Measurements from ENCODE around the gene GPR158.

Gene GPR158

DNA sequence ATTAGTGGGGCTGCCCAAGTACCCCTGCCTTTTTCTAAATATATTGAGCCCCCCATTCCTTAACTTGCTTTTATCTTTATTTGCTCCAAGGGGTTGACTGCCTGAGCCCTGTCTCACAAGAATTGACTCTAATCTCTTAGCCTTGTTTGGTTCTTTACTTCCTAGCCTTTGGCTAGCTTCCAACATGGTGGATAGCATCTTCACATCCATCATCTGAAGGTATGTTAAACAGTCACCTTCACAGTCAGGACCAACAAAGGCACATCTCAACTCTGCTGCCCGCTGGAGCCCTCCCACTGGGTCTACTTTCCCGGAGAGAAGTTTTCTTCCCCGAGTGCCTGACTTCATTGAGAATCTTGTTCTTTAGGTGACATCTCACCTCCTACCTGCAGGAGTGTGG is 329.5 kb downstream of the GPR158 start:
- DNase-seq (ENCODE audit: low read depth, low spot score), result no peak

DNA sequence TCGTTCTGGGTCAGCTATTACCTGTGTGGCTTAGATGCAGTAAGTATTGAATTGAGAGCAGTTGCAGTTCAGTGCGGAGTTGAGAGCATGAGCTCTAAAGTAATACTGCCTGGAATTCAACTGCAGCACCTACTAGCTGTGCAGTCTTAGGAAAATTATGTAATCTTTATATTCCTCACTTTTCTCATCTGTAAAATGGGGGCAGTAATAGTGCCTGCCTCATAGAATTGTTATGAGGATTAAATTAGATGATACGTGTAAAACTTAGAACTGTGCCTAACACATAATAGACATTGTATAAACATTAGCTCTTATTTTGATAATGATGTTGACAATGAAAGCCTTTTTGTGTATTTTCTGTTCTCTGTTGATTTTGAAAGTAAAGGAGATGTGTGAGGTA is 330.0 kb downstream of the GPR158 start:
- no peak for DNase-seq (ENCODE audit: low read depth, low spot score)

DNA sequence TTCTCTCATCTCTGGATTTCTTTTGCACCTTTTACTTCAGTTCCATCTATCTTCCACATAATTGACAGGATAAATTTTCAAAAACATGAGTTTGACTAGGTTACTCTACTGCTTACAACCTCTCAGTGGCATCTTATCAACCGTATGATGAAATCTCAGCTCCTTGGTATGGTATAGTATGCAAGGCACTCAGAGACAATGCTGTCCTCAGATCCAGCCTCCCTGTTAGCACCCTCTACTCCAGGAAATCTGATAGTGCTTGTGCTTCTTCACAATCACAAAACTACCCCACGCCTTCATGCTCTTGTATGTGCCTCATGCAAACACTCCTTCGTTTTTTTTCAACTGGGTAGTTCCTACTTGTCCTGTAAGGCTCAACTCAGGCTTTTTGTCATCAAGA is 330.7 kb downstream of the GPR158 start:
- no peak for DNase-seq (ENCODE audit: low read depth, low spot score)

DNA sequence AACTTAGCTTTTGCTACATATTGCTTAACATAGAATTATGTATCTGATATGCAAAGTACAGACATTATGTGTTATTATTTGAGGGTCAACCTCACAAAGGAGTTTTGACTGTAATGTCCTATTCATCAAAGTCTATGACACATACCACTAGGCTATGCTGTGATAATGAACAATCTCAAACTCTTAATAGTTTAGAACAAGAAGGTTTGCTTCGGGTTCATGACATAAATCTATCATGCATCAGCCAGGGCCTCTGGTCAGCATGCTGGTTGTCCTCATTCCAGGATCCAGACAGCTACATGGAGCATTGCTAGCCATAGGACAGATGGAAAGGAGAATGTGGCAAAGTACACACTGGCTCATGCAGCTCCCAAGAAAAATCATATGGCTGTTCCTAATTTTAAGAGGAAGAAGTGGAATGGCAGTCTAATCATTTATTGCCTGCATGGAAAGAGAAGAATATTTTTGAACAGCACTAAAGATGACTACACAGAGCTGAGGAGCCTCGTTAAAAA is 332.1 kb downstream of the GPR158 start:
- no peak for DNase-seq (ENCODE audit: low read depth, low spot score)

DNA sequence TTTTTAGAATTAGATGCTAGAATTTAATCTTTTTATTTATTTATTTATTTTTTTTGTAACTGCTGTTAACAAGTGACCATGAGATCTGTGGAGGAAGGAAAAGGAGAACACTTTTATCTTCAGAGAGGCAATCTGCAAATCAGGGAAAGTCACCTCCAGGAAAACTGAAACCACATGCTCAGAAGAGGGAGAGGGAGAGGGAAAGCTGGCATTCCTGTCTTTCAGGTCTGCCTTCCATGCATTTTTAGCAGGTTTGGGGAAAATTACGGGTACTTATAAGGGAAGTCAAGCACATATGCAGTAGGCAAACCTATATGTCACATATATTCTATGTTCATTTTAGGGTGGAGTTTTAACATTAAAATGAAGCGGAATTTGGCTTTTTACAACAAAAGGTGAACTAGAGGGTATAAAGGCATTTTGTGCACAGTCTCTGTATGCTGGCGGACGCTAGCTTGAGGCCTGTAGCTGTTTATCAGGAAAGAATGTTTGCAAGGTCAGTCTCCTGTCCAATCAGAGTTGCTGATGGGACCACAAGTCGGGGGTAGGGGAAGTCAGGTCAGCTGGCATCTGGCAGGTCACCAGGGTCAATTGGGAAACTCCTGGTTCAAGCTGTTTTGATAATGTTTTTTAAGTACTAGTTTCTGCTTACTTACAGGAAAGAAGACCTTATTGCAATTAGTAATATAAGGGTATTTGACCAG is 333.5 kb downstream of the GPR158 start:
- no peak for DNase-seq (ENCODE audit: low read depth, low spot score)

DNA sequence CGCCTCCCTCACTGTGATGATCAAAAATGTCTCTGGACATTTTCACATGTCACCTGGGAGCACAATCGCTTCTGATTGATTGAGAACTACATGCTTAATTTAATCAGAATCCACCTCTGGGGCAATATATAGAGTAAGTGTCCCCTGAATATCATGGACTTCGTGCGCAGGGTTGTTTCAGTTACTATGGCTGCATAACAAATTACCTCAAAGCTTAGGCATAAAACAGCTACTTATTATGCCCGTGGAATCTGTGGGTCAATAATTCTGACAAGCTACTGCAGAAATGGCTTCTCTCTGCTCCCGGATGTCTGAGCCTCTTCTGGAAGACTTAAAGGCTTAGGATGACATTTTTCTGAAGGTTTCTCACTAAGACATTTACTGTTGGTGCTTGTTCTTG is 334.4 kb downstream of the GPR158 start:
- no peak for DNase-seq (ENCODE audit: low read depth, low spot score)

DNA sequence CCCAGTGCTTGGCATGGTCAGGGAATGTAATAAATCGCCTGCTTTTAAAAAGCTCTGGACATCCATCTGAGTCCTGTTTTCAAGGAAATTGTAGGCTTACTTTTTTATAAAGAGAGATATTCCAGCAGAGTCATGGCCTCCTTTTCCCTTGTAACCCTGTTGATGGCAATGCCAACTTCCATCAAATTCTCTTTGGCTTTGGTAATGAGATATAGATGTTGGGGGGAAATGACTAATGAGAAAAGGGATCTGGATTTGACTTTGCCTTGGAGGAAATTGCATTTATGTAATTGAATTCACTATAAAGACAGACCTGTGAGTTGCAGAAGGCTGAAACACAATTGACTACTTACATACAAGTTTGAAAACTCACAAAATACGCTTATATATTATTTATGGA is 347.5 kb downstream of the GPR158 start:
- DNase-seq (ENCODE audit: low read depth, low spot score), result no peak

DNA sequence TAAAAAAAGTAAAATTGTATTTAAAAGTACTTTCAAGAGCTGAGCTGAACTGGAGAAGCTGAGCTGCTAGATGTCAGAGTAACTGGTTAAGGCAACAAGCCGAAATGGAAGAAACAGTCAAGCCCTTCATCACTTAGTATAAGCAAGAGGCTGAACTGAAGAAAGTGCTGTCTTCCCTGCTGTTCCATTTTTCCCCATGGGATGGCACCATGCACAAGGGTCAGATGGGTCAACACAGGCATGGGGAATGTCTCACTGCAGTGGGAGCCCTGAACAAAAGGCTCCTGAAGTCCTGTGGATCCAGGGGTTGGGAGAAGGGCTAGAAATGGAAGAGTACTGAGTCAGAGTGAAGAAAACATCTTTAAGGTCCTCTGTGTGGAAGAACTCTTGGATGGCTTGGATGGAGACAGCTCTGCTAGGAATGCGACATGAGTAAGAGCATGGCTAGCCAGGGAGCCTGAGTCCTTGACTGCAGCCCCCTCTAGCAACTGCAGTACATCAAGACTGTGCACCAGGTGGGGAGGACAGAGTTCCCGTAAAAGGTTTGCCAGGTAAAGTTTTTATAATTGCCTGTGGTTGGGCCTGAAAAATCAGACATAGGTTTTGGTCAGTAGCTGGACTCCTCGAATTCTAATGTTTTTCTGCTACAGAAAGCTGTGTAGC is 348.3 kb downstream of the GPR158 start:
- no peak for DNase-seq (ENCODE audit: low read depth, low spot score)

DNA sequence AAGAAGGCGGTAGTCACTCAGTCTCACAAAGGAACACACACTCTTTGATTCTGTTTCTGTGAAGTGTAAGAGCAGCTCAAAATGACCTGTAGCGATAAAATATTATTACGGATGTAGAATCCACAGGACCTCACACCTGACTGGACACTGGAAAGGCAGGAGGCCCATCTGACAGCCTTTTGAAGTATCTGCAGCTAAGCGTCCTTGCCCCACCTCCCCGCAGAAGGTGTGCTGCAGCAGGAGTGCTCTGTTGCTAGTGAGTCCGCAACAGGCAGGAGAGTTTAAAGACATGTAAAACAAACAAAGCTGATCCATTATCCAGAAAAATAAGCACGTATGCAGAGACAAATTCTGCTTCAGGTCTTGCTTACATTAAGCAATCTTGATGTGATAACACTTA is 355.5 kb downstream of the GPR158 start:
- DNase-seq (ENCODE audit: low read depth, low spot score), result no peak

DNA sequence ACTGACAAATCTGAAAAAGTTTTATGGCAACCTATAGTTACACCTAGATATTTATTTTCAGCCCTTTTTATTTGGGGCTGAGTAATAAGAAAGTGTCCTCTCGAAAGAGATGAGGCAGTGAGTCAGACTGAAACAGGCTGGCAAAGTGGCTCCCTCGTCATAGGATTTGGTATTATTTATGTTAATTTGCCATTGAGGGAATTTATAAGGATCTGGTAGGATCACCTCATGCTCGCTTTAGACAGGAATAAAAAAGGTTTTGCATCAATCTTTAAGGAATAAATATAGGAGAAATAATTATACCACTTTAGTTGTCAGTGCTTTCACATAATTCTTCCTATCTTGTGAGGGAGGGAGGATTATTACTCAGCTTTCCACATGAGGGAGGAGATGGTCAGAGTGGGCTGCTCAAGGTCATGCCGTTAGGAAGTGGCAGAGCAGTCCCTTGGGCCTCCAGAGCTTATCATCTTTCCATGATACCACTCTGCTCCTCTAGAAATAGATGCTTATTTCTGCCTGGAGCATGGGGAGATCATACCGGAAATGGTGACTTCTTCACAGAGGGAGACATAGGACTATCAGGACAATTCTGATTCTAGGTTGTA is 356.8 kb downstream of the GPR158 start:
- no peak for DNase-seq (ENCODE audit: low read depth, low spot score)

DNA sequence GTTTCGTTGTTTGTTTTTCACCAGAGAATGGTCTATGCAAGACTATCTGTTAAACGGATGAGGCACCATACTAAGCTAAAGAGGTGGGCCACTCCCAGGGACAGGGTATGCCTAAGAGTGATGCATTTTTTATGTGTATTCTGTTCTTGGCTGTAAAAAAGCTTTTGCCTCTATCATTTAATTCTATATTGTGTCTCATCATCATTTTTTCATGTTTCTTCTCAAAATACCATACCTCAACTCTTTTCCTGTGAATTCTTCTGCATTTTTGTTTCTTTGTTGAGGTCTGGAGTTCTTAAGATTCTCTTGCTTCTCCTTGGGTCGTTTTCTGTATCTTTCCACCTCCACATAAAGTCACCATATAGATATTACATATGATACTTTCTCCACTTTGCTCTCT is 357.4 kb downstream of the GPR158 start:
- no peak for DNase-seq (ENCODE audit: low read depth, low spot score)

DNA sequence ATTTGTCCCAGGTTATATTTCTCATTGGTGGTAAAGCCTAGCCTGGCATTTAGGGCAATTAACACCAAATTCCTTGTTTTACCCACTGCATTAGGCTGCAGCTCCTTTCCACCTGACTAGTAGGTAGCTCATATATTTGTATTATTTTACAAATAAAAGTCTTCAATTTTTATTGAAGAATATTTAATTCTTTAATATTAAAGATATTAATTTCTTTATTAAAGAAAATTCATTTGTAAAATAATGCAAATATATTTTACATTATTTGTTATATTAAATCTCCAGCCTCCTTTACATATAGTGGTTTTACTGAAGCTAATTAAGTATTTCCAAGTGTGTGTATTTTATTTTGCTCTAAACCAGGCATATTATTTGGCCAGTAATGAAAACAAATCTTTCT is 361.2 kb downstream of the GPR158 start:
- DNase-seq (ENCODE audit: low read depth, low spot score), result no peak

DNA sequence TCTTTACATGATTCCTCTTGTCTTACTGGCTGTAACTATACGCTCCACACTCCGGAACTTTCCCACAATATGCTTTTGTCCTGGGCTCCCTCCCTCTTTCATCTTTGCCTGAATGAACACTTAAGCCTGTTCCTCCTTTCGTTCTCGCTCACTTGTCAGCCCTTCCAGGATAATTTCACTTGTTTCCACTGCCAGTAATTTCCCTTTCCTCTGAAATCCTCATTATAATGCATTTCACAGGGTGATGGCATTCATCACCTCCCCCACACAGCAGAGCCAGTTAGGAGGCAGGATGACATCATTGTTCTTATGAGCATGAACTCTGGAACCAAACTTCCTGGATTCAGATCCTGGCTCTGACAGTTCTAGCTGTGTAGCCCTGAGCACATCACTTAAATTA is 372.6 kb downstream of the GPR158 start:
- DNase-seq (ENCODE audit: low read depth, low spot score), result no peak

DNA sequence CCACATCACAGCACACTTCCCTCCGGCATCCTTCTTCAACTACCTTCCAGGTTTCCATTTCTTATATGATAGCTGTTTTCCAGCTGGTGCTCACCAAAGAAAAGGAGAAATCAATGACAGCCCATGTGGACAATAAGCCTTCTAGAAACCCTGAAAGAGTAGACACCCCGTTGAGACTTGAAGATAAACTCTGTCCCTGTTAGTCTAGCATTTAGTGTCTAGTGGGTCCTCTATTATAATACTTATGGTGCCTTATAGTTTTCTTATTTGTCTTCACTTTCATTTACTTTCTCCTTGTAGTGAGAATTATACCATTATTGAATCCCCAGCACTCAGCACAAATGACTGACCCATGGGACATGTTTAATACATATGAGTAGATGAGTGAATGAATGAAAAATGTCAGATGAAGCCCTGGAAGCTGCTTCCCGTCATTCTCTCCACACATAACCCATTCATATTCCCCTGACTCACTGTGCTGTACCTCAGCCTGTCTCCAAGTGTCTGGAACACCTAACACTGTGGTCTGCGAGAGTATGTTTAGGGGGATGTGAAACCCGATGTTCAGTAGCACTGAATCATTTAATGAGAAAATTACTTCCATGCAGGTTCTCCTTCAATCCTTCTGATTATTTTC is 377.6 kb downstream of the GPR158 start:
- DNase-seq (ENCODE audit: low read depth, low spot score), result no peak

DNA sequence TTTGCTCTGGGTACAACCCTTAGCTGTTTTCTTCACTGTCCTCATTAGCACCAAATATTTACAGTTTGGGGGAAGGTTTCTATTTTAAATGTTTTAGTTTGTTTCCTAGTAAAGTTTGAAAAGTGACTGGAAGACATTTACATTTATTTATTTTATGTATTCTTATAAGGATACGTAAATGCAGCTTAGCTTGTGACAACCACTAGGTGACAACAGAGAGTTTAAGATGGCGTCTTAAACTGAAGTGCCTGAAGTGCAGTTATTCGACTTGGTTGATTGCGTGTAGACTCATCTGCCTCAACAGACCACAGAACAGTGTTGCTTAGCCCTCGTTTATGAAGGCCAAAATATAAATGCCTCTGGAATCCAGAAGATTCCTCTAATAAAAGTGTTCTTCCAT is 381.1 kb downstream of the GPR158 start:
- no peak for DNase-seq (ENCODE audit: low read depth, low spot score)

DNA sequence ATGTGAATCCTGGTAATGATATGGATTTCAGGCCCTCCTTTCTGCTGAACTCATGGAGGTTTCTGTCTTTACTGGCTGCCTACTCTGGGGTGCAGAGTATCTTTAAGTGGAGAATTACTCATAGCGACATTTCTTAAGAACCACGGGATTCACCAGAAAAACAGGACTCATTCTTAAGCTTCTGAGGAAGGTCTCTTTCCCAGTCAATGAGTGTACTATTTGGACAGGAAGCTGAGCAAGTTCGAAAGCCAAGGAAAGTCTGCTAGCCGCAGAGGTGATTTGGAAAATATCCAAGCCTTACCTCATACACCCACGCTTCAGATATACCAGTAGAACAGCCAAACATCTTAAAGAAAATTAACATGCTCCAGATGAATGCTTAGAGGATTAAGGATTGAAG is 381.7 kb downstream of the GPR158 start:
- no peak for DNase-seq (ENCODE audit: low read depth, low spot score)

DNA sequence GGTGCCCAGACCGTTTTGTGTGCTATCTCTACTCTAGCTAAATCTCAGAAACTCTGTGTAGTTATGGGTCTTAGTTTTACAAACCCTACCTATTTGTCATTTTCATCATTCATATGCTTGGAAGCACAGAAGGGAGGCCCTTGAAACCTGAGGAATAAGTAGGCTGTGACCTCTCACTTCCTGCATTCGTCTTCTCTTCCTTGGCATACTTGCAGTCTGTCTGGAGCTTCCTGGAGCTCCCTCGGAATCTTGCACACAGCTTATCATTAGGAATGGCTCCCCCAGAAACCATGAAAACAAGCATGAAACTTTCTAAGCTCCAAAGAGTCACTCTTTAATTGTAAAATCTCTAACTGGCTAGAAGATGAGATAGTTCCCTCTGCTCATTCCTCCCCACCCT is 382.3 kb downstream of the GPR158 start:
- no peak for DNase-seq (ENCODE audit: low read depth, low spot score)

DNA sequence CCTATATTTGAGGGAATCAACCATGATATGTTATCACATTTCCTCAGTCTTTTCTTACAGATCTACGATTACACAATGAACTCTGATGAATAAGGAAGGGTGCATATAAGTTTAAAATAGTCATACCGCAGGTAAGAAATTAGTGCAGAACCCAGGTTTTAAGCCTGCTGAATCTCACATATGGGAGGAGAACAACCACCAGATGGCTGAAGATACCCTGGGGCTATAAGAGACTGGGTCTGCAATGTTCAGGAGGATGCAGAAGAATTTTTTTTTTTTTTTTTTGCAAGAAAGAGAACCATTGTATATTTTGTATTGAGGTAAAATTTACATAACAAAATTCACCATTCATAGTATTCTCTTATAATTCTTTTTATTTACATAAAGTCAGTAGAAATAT is 387.0 kb downstream of the GPR158 start:
- DNase-seq (ENCODE audit: low read depth, low spot score), result no peak

DNA sequence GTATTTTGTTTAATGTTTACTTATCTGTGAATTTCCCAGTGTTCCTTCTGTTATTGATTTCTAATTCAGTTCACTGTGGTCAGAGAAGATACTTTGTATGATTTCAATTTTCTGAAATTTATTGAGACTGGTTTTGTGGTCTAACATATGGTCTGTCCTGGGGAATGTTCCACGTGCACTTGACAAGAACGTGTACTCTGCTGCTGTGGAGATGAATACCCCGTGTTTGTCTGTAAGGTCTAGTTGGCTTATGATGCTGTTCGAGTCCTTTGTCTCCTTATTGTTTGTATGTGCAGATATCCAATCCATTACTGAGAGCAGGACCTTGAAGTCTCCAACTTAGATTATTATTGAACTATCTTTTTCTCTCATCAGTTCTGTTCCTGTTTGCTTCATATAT is 387.7 kb downstream of the GPR158 start:
- DNase-seq (ENCODE audit: low read depth, low spot score), result no peak

DNA sequence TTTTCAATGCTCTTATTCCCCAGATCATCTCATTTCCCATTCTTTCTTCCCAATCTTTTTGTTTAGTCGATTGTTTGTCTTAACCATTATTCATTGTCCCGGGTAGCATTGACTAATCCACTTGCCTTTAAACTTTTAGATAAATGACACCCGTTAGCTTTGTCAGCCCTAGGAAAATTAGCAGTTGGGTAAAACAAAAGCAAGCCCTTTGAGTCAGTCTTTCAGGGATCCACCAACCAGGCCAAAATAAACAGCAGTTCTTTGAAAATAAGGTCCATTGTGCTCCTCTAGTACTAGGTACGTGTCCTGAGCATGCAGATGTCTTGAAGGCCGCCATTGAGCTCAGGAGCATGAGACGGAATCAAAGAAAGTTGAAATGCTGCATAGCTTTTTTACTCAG is 389.6 kb downstream of the GPR158 start:
- DNase-seq (ENCODE audit: low read depth, low spot score), result no peak

DNA sequence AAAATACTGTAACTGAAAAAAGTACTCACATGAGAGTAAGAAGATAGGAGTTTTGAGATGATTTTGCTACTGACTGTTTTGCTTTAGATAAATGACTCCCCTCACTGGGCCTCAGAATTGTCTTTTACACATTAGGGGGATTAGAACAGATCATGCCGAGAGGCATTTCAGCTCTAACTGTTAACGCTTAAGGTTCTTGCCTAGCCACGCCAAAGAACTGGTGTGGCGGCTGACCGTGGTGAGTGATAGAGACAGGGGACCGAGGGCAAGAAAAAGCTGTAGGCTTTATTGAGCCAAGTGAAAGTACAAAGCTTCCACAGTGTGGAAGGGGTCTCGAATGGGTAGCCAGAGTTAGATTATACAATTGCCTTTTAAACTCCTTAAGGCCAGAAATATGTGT is 390.8 kb downstream of the GPR158 start:
- DNase-seq (ENCODE audit: low read depth, low spot score), result no peak

DNA sequence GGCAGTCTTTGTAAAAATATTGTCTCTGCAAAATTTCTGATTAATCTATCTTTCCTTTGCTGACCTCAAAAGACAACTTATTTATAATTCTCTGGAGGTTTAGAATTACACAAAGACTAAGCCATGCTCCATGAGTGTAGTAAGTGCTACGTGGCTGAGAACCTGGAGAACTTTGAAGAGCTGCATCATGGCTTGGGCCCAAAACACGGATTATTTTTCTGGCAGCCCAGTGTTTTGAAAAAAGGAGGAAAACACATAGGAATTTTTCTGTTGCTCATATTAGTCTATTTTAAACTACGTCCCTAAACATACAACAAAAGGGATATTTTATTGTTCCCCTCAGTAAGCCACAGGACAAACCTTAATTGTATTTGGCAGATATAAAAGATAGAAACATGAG is 398.5 kb downstream of the GPR158 start:
- DNase-seq (ENCODE audit: low read depth, low spot score), result no peak

DNA sequence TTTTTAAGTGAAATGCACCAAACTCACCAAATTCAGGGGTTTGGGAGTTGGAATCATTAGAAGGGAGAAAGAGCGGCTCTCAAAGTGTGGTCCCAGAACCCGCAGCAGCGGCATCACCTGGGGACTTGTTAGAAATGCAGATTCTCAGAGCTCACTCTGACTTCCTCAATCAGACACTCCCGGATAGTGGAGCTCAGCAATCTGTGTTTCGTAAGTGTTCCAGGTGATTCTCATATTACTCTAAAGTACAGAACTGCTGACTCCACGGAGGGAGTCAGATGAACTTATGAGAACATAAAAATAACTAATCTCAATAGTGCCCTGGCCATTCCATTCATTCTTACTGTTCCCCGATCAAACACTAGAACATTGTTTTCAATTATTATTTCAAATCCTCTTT is 400.5 kb downstream of the GPR158 start:
- DNase-seq (ENCODE audit: low read depth, low spot score), result no peak
